Glutamatergic neuron (in vitro differentiated cells): ENCODE results near the gene C1orf174. TPM values are rescaled to one million over a fixed set of nuclear protein-coding genes. Genes with fewer than 3 reads are reported as not detected.

Experiments used
- DNase-seq: peaks from one replicate; pipeline ENCODE4 v3.0.0; 2022
- H3K27ac Mint-ChIP-seq: one replicate; pipeline ENCODE4 v1.8.0; 2020; ENCODE audit warnings: mild to moderate bottlenecking, mixed read lengths, inconsistent platforms; ENCODE audit not compliant: unreplicated experiment
- H3K27me3 Mint-ChIP-seq: one replicate; pipeline ENCODE4 v1.8.0; 2020; ENCODE audit warnings: mild to moderate bottlenecking, moderate library complexity, mixed read lengths, inconsistent platforms; ENCODE audit not compliant: unreplicated experiment
- H3K36me3 Mint-ChIP-seq: one replicate; pipeline ENCODE4 v1.8.0; 2020; ENCODE audit warnings: mild to moderate bottlenecking, mixed read lengths, inconsistent platforms; ENCODE audit not compliant: unreplicated experiment
- H3K4me1 Mint-ChIP-seq: one replicate; pipeline ENCODE4 v1.8.0; 2020; ENCODE audit warnings: mild to moderate bottlenecking, low read depth, mixed read lengths, inconsistent platforms; ENCODE audit not compliant: unreplicated experiment
- H3K4me3 Mint-ChIP-seq: one replicate; pipeline ENCODE4 v1.8.0; 2020; ENCODE audit warnings: mild to moderate bottlenecking, mixed read lengths, inconsistent platforms; ENCODE audit not compliant: unreplicated experiment
- H3K9me3 Mint-ChIP-seq: one replicate; pipeline ENCODE4 v1.8.0; 2020; ENCODE audit warnings: mild to moderate bottlenecking, moderate library complexity, mixed read lengths, inconsistent platforms; ENCODE audit not compliant: unreplicated experiment
- total RNA-seq: library from RNA; stranded (reverse); fragmentation: NEBNext Ultra II Directional; extraction: Animal tissue kit (Norgen Biotek cat#: 25700); gene quantifications from one replicate; pipeline ENCODE4 v1.2.1, GENCODE V29; 2021; ENCODE audit not compliant: unreplicated experiment
- TF ChIP-seq, protein P1 (sequence below): fragments of 200-600 bp; sonication (generic); IDR thresholded peaks from one replicate; pipeline ENCODE4 v1.5.0; 2021; ENCODE audit not compliant: partially characterized antibody, unreplicated experiment

C1orf174 gene
- total RNA-seq, 1 donor from 2014 or later, result 16.9 TPM

DNA sequence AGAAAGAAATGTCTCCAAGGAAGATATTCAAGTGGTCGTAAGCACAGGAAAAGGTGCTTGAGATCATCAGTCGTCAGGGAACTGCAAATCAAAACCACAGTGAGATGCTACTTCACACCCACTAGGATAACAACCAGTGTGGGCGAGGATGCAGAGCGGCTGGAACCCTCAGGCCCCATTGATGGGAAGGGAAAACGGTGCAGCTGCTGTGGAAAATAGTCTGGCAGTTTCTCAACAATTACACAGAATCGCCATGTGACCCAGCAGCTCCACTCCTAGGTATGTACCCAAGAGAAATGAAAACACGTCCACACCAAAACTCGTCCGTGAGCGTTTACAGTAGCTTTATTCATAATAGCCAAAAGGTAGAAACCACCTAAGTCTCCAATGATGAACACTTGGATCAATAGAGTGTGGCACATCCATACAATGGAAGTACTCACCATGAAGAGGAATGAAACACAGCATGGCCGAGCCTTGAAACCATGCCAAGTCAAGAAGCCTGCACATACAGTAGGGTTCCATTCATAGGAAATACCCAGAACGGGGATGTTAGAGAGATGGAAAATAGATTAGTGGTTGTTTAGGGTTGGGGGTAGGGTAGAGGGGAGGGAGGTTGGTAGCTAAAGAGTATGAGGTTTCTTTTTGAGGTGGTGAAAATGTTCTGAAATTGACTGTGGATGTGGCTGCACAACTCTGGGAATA is 36.7 kb downstream of the C1orf174 start:
- no peak for DNase-seq
- Mint-ChIP-seq H3K4me1 (peaks cover 18% of the 10 kb centered on the region), H3K36me3 (peaks cover under 1% of the 10 kb centered on the region), H3K9me3 (peaks cover 10% of the 10 kb centered on the region), H3K27ac (peak overlapping the region; percentile 8), H3K27me3 (peaks cover 12% of the 10 kb centered on the region), H3K4me3 (no peak overlapping the region)
- TF ChIP-seq, protein P1, sequence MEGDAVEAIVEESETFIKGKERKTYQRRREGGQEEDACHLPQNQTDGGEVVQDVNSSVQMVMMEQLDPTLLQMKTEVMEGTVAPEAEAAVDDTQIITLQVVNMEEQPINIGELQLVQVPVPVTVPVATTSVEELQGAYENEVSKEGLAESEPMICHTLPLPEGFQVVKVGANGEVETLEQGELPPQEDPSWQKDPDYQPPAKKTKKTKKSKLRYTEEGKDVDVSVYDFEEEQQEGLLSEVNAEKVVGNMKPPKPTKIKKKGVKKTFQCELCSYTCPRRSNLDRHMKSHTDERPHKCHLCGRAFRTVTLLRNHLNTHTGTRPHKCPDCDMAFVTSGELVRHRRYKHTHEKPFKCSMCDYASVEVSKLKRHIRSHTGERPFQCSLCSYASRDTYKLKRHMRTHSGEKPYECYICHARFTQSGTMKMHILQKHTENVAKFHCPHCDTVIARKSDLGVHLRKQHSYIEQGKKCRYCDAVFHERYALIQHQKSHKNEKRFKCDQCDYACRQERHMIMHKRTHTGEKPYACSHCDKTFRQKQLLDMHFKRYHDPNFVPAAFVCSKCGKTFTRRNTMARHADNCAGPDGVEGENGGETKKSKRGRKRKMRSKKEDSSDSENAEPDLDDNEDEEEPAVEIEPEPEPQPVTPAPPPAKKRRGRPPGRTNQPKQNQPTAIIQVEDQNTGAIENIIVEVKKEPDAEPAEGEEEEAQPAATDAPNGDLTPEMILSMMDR, result no peak

DNA sequence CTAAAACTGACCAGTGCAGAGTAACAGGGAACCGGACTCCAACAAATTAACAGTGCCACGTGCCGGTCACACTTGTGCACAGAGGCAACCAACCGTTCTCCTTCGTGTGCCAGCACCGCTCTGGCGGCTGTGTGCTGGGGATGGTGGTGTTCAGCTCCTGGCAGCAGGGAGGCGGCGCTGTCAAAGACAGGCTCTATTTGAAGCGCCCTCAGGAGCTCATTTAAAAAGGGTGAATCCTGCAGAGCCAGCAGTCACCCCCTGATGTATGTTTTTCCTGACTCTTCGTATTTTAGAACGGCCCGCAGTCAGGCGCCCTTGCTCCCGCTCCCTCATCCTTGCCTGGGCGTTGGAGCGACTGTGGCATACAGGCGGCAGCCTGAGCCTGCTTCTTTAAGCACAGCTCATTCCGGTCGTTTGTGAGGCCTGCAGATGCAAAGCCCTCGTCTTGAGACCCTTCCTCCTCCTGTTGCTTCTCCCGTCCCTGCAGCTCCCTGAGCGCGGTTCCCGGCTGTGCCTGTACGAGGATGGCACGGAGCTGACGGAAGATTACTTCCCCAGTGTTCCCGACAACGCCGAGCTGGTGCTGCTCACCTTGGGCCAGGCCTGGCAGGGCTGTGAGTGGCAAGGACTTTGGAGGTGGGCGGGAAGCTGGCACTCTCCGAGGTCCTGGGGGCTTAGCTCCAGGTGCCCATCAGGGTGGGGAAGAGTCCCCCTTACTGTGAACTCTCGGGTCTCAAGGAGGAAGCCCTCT is 41.7 kb downstream of the C1orf174 start:
- peaks cover 17% of the 10 kb centered on the region for H3K4me1 Mint-ChIP-seq
- peak; percentile 36 for DNase-seq
- H3K9me3 Mint-ChIP-seq, result peaks cover 8% of the 10 kb centered on the region
- no peaks in the 10 kb centered on the region for H3K36me3 Mint-ChIP-seq
- H3K27me3 Mint-ChIP-seq, result peaks cover 9% of the 10 kb centered on the region
- H3K27ac Mint-ChIP-seq, result peak overlapping the region; percentile 70
- H3K4me3 Mint-ChIP-seq, result peak overlapping the region; percentile 81
- TF ChIP-seq, protein P1, result no peak

DNA sequence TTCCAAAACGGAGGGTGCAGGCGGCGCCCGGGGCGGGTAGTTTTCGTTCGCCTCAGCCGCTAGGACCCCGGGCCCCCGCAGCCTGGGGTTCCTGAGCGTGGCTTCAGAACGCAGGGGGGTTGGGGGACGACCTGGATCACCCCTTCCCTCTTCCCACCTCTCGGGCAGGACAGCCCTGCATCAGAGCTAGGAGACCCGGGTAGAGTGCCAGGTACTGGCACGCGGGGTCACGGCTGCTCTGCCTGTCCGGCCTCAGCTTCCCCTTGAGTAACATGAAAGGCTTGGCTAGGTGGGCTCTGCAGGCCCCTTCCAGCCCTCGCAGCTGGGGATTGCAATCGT is 42.3 kb downstream of the C1orf174 start:
- peaks cover 8% of the 10 kb centered on the region for H3K9me3 Mint-ChIP-seq
- H3K4me1 Mint-ChIP-seq, result peaks cover 23% of the 10 kb centered on the region
- H3K27ac Mint-ChIP-seq, result no peak overlapping the region
- TF ChIP-seq, protein P1, result no peak
- peaks cover 9% of the 10 kb centered on the region for H3K27me3 Mint-ChIP-seq
- peak overlapping the region; percentile 81 for H3K4me3 Mint-ChIP-seq
- no peaks in the 10 kb centered on the region for H3K36me3 Mint-ChIP-seq
- DNase-seq, result no peak

DNA sequence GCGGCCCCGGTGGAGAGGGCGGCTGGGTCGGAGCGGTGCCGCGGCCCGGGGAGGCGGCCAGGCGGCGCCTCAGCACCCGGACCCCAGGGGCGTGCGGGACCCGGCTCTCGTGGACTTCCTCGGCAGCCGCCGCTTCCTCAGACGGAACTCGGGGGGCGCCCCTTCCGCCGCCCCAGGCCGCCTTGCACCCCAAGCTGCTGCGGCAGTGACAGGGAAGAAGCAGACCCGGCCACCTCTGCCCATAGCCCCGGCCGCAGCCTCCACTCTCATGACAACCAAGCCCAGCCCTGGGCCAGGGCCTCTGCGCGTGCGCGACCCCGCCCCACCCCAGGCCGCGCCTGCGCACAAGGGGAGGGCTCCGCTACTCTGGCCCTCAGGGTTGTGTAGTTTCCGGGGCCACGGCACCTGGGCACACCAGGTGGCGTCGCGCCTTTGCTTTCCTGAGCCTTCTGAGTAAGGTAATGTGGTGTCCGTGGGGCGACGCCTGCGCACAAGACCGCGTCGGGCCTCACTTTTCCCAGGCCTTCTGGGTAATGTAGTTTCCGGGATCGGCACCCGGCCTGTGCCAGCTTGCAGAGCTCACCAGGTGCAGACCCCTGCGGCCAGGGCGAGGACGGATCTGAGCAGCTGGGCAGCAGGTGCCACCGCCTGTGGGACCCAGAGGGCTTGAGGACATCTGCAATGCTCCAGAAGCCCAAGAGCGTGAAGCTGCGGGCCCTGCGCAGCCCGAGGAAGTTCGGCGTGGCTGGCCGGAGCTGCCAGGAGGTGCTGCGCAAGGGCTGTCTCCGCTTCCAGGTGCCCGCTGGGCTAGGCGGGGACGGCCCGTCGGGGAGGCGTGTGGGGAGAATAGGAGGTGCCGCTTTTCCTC is 42.9 kb downstream of the C1orf174 start, which contains the start of the genes CEP104 and DFFB:
Gene CEP104 (minus strand): TSS at position 289 of the 868 bp plus-strand sequence. CDS start 4,804 bp downstream, outside the sequence.
Gene DFFB (plus strand): TSS at position 554 of the 868 bp plus-strand sequence. CDS start 128 bp downstream, at position 682.
- Mint-ChIP-seq H3K4me1 (peaks cover 26% of the 10 kb centered on the region), H3K27me3 (peaks cover 9% of the 10 kb centered on the region), H3K9me3 (peaks cover 8% of the 10 kb centered on the region), H3K4me3 (peak within 1 kb of the TSS; percentile 95), H3K36me3 (no peaks in the 10 kb centered on the region), H3K27ac (peak within 1 kb of the TSS; percentile 91)
- peak; percentile 93 for DNase-seq
- TF ChIP-seq, protein P1, result no peak
